K562 (cell line): ENCODE measurements around the gene ZNF563. TPM values are rescaled to one million over a fixed set of nuclear protein-coding genes. Genes with fewer than 3 reads are reported as not detected.

ENCODE experiments used
- ATF1 ChIP-seq, 2 experiments: fragments of 450-650 bp in 1 of 2; IDR thresholded peaks; 2 replicates each; pipeline ENCODE4 v1.6.1; 2016; ENCODE audit warnings: missing compliant biosample characterization in 1 of 2, missing genetic modification characterization in 1 of 2
- BCL6 ChIP-seq: fragments of 250-450 bp; sonication (Bioruptor Pico); IDR thresholded peaks from 2 replicates; pipeline ENCODE4 v1.4.0; 2020
- EWSR1 ChIP-seq: fragments of 450-650 bp; IDR thresholded peaks from 2 replicates; pipeline ENCODE4 v1.6.1; 2018; ENCODE audit warnings: borderline replicate concordance, mild to moderate bottlenecking, low read depth, moderate library complexity; ENCODE audit not compliant: partially characterized antibody
- FOS ChIP-seq: IDR thresholded peaks from 3 replicates; pipeline ENCODE4 v1.6.1; 2011; ENCODE audit not compliant: insufficient read length; ENCODE audit errors: extremely low read depth
- RUNX1 ChIP-seq: sonication (generic); IDR thresholded peaks from 2 replicates; pipeline ENCODE4 v1.6.1; 2016; ENCODE audit warnings: antibody characterized with exemption, low read depth
- SUPT5H ChIP-seq: fragments of 450-650 bp; IDR thresholded peaks from 2 replicates; pipeline ENCODE4 v1.6.1; 2016
- TEAD1 ChIP-seq, 2 experiments: fragments of 450-650 bp in 1 of 2; sonication (generic) in 1 of 2; formaldehyde crosslinking; IDR thresholded peaks; 2 replicates each; pipeline versions ENCODE4 v1.4.0 to v1.8.0; 2020 to 2022; ENCODE audit warnings: mild to moderate bottlenecking in 2 of 2, missing genetic modification reagents in 1 of 2
- ZNF217 ChIP-seq: sonication (generic); formaldehyde crosslinking; IDR thresholded peaks from 2 replicates; pipeline ENCODE4 v1.8.0; 2022; ENCODE audit warnings: mild to moderate bottlenecking, missing genetic modification reagents
- ZNF444 ChIP-seq: fragments of 250-450 bp; sonication (Bioruptor Pico); IDR thresholded peaks from 2 replicates; pipeline ENCODE4 v1.4.0; 2020; ENCODE audit warnings: mild to moderate bottlenecking, moderate library complexity
- polyA plus RNA-seq, 8 experiments: library from polyadenylated mRNA; depleted of rRNA in 4 of 8; stranded (reverse) in 5 of 8; unstranded in 3 of 8; fragments of >200 nt; fragmentation: Nextera tagmentation in 2 of 8; fragmentation: Illumina TruSeq in 1 of 8; extraction: Ambion mirVana in 2 of 8; extraction: Trizol in 1 of 8; gene quantifications; 2 replicates each; pipeline versions ENCODE4 v1.2.1 to v1.2.3, GENCODE V29; 2011 to 2014; ENCODE audit warnings: inconsistent platforms in 1 of 8, missing spikeins in 1 of 8
- total RNA-seq, 7 experiments: library from RNA; depleted of rRNA in 6 of 7; stranded (reverse); fragments of >200 nt in 6 of 7; fragmentation: Illumina TruSeq in 2 of 7; extraction: Trizol in 2 of 7; gene quantifications; 2 replicates each; pipeline versions ENCODE4 v1.2.1 to v1.2.3, GENCODE V29; 2011 to 2021; ENCODE audit warnings: low replicate concordance in 1 of 7
- TF ChIP-seq, protein P1 (sequence below): fragments of 450-650 bp; IDR thresholded peaks from 2 replicates; pipeline ENCODE4 v1.6.1; 2016; ENCODE audit warnings: mild to moderate bottlenecking, moderate library complexity
- TF ChIP-seq, protein P2 (sequence below): fragments of 200-800 bp; sonication (Bioruptor generic); IDR thresholded peaks from 2 replicates; pipeline ENCODE4 v1.6.1; 2017; ENCODE audit warnings: missing genetic modification characterization, missing compliant biosample characterization
- TF ChIP-seq, protein P3 (sequence below): fragments of 450-650 bp; IDR thresholded peaks from one replicate; pipeline ENCODE4 v1.6.1; 2018; ENCODE audit warnings: mild to moderate bottlenecking, moderate library complexity; ENCODE audit not compliant: partially characterized antibody

The ZNF563 gene
- total and polyA plus RNA-seq, 9 of the 15 experiments (the other 6 are each of a cell fraction or from before 2014, with no cell fraction given) = 0.37 to 2.9 (median 0.74) TPM

DNA sequence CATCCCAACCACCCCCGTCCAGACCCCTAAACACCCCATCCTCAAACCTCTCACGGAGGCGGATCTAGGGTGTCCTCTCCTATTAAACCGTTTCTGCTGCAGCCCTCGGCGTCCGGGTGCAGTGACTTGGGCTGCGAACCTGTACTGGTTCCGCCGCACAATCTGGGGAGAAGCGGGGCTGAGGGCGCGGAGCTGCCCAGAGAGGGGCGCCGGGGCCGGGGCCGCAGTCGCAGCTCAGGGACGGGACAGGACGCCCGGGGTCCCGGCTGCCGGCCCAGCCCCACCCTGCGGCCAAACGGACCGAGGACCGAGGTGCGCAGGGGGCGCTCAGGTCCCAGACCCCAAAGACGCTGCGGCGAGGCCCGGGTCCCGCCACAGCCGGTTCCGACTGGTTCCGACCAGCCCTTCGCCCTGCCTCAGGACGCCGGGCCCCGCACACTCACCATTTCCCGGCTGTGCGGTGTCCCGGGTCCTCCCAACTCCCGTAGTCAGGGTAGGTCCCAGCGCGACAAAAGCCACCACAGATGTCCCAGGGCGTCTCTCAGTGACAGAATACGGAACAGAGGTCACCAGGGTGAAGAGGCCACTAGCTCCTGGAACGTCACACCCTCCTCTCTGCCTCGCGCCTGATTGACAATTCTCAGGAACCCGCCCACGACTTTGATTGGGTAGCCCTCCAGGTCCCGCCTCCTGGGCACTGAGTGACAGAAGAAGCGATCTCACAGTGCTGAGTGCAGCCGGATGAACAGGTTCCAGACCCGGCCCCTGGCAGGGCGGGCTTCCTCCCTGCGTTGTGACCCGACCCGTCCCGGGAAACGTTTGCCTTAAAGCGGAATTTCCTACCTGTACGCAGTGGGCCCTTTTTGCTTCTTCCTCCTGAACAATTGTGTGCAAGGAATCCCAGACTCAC is 38.9 kb downstream of the ZNF563 start, which contains the start of gene ZNF44 (continued):
- TF ChIP-seq, protein P1, sequence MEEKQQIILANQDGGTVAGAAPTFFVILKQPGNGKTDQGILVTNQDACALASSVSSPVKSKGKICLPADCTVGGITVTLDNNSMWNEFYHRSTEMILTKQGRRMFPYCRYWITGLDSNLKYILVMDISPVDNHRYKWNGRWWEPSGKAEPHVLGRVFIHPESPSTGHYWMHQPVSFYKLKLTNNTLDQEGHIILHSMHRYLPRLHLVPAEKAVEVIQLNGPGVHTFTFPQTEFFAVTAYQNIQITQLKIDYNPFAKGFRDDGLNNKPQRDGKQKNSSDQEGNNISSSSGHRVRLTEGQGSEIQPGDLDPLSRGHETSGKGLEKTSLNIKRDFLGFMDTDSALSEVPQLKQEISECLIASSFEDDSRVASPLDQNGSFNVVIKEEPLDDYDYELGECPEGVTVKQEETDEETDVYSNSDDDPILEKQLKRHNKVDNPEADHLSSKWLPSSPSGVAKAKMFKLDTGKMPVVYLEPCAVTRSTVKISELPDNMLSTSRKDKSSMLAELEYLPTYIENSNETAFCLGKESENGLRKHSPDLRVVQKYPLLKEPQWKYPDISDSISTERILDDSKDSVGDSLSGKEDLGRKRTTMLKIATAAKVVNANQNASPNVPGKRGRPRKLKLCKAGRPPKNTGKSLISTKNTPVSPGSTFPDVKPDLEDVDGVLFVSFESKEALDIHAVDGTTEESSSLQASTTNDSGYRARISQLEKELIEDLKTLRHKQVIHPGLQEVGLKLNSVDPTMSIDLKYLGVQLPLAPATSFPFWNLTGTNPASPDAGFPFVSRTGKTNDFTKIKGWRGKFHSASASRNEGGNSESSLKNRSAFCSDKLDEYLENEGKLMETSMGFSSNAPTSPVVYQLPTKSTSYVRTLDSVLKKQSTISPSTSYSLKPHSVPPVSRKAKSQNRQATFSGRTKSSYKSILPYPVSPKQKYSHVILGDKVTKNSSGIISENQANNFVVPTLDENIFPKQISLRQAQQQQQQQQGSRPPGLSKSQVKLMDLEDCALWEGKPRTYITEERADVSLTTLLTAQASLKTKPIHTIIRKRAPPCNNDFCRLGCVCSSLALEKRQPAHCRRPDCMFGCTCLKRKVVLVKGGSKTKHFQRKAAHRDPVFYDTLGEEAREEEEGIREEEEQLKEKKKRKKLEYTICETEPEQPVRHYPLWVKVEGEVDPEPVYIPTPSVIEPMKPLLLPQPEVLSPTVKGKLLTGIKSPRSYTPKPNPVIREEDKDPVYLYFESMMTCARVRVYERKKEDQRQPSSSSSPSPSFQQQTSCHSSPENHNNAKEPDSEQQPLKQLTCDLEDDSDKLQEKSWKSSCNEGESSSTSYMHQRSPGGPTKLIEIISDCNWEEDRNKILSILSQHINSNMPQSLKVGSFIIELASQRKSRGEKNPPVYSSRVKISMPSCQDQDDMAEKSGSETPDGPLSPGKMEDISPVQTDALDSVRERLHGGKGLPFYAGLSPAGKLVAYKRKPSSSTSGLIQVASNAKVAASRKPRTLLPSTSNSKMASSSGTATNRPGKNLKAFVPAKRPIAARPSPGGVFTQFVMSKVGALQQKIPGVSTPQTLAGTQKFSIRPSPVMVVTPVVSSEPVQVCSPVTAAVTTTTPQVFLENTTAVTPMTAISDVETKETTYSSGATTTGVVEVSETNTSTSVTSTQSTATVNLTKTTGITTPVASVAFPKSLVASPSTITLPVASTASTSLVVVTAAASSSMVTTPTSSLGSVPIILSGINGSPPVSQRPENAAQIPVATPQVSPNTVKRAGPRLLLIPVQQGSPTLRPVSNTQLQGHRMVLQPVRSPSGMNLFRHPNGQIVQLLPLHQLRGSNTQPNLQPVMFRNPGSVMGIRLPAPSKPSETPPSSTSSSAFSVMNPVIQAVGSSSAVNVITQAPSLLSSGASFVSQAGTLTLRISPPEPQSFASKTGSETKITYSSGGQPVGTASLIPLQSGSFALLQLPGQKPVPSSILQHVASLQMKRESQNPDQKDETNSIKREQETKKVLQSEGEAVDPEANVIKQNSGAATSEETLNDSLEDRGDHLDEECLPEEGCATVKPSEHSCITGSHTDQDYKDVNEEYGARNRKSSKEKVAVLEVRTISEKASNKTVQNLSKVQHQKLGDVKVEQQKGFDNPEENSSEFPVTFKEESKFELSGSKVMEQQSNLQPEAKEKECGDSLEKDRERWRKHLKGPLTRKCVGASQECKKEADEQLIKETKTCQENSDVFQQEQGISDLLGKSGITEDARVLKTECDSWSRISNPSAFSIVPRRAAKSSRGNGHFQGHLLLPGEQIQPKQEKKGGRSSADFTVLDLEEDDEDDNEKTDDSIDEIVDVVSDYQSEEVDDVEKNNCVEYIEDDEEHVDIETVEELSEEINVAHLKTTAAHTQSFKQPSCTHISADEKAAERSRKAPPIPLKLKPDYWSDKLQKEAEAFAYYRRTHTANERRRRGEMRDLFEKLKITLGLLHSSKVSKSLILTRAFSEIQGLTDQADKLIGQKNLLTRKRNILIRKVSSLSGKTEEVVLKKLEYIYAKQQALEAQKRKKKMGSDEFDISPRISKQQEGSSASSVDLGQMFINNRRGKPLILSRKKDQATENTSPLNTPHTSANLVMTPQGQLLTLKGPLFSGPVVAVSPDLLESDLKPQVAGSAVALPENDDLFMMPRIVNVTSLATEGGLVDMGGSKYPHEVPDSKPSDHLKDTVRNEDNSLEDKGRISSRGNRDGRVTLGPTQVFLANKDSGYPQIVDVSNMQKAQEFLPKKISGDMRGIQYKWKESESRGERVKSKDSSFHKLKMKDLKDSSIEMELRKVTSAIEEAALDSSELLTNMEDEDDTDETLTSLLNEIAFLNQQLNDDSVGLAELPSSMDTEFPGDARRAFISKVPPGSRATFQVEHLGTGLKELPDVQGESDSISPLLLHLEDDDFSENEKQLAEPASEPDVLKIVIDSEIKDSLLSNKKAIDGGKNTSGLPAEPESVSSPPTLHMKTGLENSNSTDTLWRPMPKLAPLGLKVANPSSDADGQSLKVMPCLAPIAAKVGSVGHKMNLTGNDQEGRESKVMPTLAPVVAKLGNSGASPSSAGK = no peak
- TF ChIP-seq TEAD1 (CRISPR knock-in tag; IDR thresholded peaks at IDR 0.05) (0 out of 4 replicates have a peak, but pooled peaks of 1 of the 2 experiments have one; percentile 8), ZNF444 (CRISPR knock-in tag) (no peak), EWSR1 (no peak), FOS (peak; percentile 83), BCL6 (CRISPR knock-in tag) (no peak), ZNF217 (no peak), RUNX1 (no peak), SUPT5H (peak; percentile 57; the same call in 1 of the 2 replicates), ATF1 (CRISPR knock-in tag; IDR thresholded peaks at IDR 0.05) (no peak), ATF1 (tag; IDR thresholded peaks at IDR 0.05) (peak; percentile 89)
- TF ChIP-seq, protein P2, sequence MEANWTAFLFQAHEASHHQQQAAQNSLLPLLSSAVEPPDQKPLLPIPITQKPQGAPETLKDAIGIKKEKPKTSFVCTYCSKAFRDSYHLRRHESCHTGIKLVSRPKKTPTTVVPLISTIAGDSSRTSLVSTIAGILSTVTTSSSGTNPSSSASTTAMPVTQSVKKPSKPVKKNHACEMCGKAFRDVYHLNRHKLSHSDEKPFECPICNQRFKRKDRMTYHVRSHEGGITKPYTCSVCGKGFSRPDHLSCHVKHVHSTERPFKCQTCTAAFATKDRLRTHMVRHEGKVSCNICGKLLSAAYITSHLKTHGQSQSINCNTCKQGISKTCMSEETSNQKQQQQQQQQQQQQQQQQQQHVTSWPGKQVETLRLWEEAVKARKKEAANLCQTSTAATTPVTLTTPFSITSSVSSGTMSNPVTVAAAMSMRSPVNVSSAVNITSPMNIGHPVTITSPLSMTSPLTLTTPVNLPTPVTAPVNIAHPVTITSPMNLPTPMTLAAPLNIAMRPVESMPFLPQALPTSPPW (CRISPR knock-in tag) = peak; percentile 21; the same call in 1 of the 2 replicates
- TF ChIP-seq, protein P3, sequence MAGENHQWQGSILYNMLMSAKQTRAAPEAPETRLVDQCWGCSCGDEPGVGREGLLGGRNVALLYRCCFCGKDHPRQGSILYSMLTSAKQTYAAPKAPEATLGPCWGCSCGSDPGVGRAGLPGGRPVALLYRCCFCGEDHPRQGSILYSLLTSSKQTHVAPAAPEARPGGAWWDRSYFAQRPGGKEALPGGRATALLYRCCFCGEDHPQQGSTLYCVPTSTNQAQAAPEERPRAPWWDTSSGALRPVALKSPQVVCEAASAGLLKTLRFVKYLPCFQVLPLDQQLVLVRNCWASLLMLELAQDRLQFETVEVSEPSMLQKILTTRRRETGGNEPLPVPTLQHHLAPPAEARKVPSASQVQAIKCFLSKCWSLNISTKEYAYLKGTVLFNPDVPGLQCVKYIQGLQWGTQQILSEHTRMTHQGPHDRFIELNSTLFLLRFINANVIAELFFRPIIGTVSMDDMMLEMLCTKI = no peak
